GM21528 (cell line): ENCODE data around the gene RHBDD2.
"Not testable (repeated sequence)": the region's sequence is repeated elsewhere in the genome, so short reads cannot be mapped to it uniquely, and the experiment has no call there.

Experiments
- ATAC-seq: cut with Tn5 transposase; IDR thresholded peaks from one replicate; pipeline ENCODE4 v1.9.1; 2021; ENCODE audit warnings: mild to moderate bottlenecking, moderate library complexity; ENCODE audit not compliant: unreplicated experiment, low FRiP score

RHBDD2 gene

DNA sequence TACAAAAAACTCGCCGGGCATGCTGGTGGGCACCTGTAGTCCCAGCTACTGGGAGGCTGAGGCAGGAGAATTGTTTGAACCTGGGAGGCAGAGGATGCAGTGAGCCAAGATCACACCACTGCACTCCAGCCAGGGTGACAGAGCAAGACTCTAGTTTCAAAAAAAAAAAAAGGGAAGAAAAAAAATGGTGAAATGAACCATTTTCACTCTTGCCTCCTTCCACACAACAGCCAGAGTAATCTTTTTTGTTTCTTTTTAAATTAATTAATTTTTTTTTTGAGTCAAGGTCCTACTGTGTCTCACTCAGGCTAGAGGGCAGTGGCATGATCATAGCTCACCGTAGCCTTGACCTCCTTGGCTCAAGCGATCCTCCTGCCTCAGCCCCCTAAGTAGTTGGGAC is 14.6 kb upstream of the RHBDD2 start:
- not testable (repeated sequence) for ATAC-seq

- no peak for ATAC-seq
Measured at GRCh38 chr7:75866114-75866488, 12.7 kb upstream of the RHBDD2 start.

DNA sequence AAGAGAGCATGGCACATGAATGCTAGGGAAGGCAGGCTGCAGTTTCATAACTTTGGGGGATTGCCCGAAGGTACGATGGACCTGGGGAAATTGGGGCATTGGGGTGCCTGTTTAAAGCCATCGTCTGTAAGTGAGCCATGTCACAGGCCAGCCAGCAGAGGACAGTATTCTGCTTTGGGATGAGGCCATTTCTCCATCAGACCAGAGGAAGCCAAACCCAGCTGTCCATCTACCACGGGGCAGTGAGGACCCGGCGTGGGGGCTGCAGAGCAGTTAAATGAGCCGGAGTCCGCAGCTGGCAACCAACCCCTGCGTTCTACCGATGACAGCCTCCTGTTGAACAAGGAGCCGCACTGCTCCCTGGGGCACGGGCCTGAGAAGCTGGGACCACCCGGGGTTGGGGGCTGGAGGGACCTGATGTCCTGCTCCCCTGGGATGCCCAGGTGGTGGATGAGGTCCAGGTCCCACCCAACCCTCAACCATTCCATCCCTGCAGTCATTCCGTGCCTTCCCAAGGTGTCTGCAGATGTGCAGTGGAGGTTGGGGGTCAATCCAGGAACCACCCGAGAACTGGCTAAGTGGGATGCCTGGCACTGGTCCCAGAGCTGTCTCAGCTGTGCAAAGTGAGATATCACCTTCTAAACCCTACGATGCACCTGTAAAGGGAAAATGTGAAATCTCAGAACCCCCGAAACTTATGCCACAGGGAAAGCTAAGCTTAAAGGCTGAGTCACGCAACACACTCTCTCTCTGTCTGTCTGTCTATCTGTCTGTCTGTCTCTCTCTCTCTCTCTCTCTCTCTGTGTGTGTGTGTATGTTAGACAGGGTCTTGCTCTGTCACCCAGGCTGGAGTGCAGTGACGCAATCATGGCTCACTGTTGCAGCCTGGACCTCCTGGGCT is 12.1 kb upstream of the RHBDD2 start:
- no peak for ATAC-seq

DNA sequence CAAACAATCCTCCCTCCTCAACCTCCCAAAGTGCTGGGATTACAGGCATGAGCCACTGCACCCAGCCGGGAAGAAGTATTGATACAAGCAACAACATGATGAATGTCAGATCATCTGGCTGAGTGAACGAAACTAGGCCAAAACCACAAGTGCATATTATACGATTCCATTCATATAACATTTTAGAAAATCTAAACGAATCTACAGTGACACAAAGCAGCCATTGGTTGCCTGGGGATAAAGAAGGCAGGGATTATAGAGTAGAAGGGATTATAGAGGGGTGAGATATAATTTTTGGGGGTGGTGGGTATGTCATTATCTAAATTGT is 11.5 kb upstream of the RHBDD2 start:
- ATAC-seq: no peak

DNA sequence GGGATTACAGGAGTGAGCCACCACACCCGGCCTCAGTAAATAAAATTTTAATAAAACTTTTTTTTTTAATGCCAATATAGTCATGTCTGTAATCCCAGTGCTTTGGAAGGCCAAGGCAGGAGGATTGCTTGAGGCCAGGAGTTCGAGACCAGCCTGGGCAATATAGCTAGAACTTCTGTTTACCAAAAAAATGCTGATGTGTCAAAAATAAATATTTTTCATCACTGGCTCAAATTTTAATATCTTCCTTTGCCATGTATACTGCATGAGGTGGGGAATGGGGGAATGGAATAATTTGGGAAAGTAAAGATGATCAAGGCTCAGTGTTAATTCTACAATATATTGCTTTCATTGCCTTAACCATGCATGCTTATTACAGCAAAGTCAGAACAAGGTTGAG is 10.7 kb upstream of the RHBDD2 start:
- ATAC-seq: no peak

- ATAC-seq: no peak
Measured at GRCh38 chr7:75869776-75870379, 9.0 kb upstream of the RHBDD2 start.

GRCh38 chr7:75870557-75871161 is 8.2 kb upstream of the RHBDD2 start:
- no peak for ATAC-seq

DNA sequence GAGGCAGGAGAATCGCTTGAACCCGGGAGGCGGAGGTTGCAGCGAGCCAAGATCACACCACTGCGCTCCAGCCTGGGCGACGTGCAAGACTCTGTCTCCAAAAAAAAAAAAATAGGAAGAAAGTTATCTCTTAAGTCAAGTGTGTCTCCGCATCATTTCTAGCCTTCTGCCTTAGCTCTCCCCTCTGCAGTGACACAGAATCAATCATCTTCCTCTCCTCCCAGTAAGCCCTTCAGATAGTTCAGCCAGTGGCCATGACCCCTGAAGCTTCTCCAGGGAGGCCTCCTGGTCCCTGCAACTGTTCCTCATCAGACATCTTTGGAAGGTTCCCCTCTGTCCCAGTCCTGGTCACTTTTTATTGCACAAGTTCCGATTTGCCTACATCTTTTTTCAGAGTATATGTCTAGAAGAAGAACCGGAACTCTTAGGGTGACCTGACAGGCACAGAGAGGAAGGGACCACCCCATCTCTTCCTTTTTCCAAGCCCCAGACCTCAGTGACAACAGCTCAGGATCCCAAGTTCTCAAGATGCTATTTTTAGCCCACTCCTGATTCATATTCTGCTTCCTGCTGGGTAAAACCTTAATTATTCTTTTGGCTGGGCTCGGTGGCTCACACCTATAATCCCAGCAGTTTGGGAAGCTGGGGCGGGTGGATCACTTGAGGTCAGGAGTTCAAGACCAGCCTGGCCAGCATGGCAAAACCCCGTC is 6.6 kb upstream of the RHBDD2 start:
- ATAC-seq: no peak

GRCh38 chr7:75874180-75874579 is 4.7 kb upstream of the RHBDD2 start:
- ATAC-seq: not testable (repeated sequence)

GRCh38 chr7:75875113-75876080 is 3.4 kb upstream of the RHBDD2 start:
- ATAC-seq: no peak

DNA sequence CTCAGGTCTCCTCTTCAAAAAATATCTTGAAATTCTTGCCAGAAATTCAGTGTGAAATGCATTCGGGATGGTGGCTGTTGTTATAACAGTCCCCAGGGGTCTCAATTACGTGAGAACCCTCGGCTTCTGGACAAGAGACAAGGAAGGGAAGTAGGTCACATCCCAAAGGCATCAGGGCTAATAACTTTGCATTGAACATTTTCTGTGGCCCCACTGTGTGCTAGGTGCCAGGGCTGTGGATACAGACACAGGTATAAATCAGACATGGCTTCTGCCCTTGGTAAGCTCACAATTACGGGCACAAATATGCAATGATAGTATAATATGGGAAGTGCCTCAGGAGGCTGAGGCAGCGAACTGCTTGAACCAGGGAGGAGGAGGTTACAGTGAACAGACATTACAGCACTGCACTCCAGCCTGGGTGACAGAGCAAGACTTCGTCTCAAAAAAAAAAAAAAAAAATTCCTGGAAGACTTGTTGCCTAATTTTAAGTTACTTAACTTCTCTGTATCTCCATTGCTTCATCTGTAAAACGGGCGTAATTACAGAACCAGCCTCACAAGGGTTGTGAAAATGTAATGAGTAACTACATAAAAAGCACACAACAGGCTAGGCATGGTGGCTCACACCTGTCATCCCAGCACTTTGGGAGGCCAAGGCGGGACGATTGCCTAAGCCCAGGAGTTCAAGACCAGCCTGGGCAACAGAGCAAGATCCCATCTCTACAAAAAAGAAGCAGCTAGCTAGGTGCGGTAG is 2.5 kb upstream of the RHBDD2 start:
- no peak for ATAC-seq

DNA sequence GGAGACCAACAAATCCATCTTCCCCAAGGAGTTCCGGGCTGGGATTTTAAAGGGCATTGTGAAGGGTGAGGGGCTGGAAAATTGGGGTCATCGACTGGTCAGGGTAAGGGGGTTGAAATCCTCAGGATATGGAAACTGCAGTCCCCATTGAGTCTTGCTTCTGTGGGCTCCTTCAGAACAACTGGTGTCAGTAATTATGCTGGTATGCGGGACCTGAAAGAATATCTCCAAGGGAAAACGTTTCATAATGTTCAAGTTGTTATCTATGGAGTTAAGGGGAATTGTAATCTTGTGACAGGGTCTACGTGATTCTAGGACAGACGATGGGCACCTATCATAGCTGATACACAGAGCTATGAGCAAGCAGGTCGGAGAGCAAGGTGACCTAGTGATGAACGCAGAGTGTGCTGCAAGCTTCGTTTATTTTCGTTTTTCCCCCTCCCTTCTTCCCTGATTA is 494 bp upstream of the RHBDD2 start:
- ATAC-seq: peak; percentile 25

GRCh38 chr7:75879771-75880184 is 944 bp downstream of the RHBDD2 start:
- ATAC-seq: no peak

GRCh38 chr7:75880242-75880641 is 1.4 kb downstream of the RHBDD2 start:
- ATAC-seq: no peak

GRCh38 chr7:75881436-75882095 is 2.7 kb downstream of the RHBDD2 start:
- ATAC-seq: no peak

DNA sequence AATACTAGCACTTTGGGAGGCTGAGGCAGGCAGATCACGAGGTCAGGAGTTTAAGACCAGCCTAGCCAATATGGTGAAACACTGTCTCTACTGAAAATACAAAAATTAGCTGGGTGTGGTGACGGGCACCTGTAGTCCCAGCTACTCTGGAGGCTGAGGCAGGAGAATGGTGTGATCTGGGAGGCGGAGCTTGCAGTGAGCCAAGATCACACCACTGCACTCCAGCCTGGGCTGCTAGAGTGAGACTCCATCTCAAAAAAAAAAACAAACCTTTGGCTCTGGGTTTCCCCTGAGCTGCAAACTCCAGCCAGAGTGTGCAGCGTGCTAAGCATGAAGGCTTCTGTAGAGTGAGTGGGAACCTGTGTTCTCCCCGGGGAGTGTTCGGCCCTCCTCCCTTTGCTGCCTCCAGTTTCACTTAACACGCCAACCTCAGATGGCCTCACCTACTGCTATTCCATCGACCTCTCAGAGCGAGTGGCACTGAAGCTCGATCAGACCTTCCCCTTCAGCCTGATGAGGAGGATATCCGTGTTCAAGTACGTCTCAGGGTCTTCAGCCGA is 4.5 kb downstream of the RHBDD2 start:
- ATAC-seq: not testable (repeated sequence)

DNA sequence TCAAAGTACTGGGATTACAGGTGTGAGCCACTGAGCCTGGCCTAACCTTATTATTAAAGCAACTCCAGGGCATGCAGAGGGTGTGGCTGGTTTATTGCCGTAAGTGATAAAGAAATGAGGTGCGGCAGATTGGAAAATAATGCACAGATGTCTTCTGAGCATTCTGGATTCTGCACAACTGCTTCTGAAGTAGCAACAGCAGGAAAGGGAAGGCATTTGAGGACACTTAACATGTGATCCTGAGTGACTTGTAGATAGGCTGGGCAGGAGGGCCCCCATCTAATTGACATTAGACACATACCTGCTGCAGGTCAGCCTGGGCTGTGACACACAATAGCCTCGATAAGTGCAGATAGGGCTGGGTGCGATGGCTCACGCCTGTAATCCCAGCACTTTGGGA is 5.6 kb downstream of the RHBDD2 start:
- ATAC-seq: no peak

DNA sequence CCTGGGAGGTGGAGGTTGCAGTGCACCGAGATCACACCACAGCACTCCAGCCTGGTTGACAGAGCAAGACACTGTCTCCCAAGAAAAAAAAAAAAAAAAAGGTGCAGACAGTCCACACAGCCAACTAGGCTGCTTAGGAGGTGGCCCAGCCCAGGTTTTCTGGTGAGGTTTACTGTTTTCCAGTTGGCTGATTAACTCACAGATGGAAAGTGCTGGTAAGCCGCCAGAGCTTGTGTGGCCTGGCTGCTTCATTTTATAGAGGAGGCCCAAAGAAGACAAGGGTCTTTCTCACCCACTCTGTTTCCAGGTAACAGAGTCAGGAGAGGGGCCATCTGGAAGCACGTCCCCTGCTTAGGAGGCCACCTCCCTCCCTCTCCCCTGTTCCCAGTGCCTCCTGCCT is 6.2 kb downstream of the RHBDD2 start:
- no peak for ATAC-seq
